GM19438 (cell line): ENCODE measurements around the gene YES1.
"Not testable (repeated sequence)": the region's sequence is repeated elsewhere in the genome, so short reads cannot be mapped to it uniquely, and the experiment has no call there.

ENCODE experiments used
- ATAC-seq: cut with Tn5 transposase; IDR thresholded peaks from one replicate; pipeline ENCODE4 v1.9.1; 2021; ENCODE audit warnings: low read depth; ENCODE audit not compliant: unreplicated experiment

The YES1 gene

DNA sequence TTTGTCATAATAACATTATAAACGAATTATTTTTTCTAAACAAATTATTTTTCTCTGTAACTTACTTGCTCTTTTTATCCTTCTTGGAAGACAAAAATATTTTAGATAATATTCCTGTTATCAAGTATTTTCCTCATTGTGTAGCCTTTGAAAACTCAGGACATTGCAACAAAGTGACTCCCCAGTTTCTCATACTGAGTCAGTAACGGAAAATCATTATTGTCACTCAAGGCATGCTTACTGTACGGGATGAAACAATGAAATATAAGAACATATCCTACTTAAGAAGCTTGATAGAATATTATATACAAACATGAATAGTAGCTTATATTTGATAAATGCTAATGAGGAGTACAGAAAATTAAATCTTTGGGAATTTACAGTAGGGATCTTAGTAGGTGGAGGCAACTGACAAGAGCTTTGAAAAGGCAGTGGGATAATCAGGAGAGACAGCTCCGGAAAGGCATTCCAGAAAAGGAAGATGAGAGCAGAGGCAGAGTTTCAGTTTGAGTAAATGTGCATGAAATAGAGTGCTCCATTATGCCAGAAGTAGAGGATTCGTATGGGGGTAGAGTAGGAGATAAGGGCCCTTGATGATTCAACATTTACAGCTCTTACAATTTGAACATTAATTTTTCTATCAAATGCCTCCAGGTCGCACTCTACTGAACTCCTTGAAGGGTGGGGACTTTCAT, 14.0 kb upstream of the YES1 start:
- no peak for ATAC-seq

DNA sequence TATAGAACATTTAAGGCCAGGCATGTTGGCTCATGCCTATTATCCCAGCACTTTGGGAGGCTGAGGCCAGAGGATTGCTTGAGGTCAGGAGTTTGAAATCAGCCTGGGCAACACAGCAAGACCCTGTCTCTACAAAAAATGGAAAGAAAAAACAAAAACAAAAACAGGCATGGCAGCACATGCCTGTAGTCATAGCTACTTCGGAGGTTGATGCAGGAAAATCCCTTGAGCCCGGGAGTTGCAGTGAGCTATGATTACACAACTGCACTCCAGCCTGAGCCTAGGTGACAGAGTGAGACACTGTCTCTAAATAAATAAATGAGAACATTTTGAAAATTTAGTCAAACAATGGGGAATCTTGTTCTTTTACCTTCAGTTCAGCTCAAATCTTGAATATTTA, 12.1 kb upstream of the YES1 start:
- ATAC-seq: no peak

DNA sequence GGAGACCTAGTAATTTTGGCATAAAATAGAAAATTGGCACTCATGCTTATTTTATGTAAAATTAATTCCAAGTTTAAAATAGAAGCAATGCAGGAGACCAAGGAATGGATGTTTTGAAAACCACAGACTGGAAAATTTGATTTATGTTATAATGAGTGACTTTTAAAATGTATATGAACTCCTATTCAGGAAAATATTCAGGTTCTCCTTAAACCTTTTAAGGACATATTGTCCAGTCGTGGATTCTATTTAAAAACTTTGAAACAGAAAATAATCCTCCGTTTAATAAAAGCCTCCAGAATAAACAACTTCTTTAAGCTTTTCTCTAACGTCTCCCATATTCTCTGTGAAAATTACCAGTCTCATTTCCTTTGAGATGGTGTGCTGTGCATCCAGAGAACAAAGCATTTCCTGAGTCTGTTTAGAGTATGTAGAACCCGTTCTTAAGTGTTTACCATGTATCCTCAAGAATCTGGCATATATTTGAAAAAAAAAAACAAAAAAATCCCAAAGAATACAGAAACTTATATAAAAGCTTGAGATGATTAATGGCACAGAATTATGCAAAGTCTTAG, 8.6 kb upstream of the YES1 start:
- ATAC-seq: no peak

DNA sequence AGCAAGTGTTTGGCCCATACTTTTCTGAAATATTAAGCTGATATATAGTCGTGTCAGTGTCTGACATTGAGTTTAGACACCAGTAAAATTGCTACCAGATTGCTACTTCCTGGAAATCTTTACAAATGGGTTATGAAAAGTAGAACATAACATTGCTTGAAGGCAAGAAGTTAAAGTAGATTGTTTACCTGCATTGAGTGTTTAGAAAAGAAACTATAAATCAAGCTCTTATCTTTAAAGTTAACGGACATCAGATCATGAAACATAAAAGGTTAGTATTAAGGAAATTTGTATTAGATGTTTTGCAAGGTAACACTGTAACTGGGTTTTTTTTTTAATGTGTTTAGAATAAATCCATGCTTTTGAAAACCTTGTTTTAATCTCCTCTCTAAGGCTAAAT, 4.8 kb upstream of the YES1 start:
- no peak for ATAC-seq

DNA sequence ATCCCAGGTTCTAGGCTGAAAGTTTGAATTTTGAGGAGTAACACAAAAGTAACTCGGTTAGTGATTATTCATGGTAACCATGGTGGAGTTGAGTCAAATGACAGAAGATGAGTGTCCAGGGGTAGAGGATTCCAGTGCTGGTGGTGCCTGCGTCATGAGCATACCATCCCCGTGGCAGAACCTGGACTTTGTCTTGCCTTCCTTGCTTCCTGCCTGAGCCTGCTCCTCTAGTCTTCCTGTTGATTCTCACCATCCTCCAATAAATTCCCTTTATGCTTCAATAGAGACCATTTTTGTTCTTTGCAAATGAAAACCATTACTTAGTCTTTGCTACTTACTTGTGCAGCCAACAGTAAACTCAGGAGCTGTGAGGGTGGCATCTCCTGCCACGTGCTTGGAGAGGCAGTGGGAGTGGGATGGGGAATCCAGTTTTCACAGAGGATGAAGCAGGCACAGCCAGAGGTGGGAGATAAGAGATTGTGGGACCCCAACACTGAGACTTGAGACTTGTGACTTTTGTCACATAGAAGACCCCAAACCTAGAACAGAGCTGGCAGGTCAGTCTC, 4.1 kb upstream of the YES1 start:
- no peak for ATAC-seq

DNA sequence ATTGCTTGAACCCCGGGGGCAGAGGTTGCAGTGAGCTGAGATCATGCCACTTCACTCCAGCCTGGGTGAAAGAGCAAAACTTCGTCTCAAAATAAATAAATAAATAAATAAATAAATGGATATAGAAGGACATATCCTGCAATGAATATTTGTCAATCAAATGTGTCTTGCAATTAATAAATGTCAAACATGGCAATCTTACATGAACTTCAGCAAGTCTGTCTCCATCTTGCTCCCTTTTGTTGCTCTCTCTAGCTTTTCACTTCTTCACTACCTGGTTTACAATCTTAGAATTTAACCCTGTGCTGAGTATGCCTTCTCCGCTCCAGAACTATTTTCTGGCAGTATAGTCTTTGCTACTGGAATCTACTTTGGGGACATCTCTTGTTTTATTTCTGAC, 3.3 kb upstream of the YES1 start:
- no peak for ATAC-seq

DNA sequence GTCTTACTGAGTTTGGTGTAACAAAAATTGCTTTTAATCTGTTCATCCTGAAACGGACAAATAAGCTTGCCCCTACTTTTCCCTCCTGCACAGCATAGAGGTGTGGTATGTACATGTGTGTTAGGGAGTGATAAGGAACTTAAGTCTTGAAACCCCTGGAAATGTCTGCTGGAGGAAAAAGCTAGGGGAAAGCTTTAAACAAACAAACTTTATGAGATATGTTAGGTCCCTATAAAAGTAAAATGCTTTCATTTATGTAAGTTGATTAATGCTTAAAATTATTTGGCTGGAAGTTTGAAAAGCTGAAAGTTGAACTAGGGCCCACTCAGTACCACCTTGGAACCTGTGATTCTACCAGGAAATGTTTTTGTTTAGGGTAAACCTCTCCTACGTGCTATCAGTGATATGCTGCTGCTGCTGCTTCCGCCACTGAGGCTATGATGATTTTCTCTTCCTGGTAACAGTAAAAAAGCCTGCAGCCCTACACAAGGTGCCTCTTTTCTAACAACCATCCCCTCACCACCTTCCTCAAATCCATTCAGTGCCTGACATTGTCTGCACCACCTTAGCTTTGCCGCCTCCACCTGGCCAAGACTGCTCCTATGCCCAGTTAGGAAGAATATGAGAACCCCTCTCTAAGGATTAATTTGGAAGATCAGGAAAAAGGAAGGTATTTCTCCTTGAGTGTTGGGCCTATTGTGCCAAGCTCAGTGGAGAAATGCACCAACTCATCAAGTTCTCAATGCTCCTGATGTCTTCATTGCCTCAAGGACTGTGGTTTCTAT, 2.5 kb upstream of the YES1 start:
- no peak for ATAC-seq

DNA sequence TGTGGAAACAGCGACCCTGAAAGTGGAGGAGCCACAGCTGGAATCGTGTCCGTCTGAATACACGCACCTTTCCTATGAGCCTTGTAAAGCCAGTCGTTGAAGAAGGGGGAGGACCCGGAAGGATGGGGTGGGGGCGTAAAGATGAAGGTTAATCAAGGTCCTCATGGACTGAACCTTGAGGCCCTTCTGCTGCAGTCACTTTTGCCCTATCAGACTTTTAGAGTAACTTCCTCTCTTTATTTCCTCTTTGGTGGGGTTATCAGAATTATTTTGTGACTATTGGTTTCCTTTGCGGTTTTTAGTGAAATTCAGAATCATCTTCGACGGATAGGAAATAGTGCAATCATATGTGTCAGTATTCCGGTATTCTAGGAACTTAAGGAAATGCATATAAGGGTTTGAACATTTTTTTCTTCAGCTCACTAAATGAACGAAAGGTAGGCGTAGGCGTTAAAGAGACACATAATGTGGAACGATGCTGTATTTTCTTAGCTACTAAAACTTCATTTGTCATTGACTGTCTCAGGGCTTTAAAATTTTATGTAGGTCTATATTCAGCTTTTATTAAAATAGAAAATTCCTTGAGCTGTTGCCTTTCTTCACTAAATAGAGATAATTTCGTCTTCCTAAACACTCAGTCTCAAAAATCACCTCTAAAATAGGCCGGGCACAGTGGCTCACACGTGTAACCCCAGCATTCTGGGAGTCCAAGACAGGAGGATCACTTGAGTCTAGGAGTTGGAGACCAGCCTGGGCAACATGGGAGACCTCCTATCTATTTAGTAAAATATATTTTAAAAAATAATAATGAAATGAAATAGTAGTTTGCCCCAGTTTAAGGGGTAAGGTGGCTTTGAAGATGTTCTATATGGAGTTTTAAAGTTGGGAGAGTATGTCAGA, 1.4 kb upstream of the YES1 start:
- no peak for ATAC-seq

DNA sequence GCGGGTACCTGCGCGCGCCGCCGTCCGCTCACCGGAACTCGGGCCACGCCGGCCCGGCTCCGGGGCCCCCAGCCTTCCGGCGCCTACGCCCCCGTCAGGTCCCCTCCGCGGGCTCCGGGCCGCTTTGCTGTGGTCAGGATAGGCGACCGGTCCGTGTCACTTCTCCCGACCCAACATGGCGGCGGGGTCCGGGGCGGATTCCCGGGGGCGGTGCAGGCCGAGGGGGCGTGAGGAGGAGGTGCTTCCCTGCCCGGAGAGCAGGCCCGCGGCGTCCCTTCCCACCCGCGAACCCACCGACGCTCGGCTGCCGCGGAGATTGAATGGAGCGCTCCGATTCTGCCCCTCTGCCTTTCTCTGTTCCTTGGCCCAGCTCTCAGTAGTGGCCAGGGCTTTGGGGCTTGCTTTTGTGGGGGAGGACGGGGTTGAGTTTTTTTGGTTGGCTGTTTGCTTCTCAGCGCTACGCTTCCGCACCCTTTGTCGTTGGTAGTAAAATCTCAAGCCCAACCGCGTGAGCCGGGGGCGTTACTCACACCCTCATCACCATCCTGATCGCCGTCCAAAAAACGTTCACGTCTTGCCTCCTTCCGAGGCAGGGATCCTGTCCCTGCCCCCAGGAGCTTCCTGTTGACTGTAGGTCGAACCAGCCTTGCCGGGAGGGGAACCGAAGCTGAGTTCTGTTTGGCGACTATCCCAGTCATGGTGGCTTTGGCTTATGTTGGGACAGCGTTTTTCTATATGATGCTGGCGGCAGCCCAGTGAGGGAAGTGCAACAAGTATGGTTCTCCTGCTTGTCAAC, 532 bp upstream of the YES1 start:
- ATAC-seq: peak; percentile 49

DNA sequence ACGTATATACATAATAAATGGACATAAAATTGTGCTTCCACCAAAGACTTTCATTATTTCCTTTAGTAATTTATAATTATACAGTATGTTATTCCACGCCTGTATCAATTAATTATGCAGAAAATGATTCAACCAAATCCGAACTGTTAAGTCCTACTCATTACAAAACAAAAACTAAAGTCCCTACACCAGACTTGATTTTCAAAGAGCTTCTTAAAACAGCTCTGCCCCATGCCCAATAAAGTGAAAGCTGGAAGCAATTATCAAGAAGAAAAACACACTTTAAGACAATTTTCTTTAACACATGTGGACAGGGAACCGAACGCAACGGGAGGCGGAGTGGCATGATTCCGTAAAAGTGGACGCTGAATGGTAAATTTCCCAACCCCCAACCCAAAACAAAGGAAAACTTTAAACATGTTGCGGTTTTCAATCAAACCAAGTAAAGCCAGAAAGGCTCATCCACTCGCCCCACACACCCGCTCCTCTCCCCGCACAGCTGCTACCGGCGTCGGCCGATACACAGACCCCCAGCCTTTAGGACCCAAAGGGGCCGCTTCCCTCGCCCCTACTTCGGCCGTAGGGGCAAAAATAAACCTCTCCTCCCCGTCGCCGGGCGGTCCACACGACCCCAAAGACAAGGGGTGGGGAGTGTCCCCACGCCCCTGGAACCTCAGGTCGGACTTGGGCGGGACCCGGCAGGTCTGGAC, 705 bp downstream of the YES1 start:
- peak; percentile 8 for ATAC-seq

DNA sequence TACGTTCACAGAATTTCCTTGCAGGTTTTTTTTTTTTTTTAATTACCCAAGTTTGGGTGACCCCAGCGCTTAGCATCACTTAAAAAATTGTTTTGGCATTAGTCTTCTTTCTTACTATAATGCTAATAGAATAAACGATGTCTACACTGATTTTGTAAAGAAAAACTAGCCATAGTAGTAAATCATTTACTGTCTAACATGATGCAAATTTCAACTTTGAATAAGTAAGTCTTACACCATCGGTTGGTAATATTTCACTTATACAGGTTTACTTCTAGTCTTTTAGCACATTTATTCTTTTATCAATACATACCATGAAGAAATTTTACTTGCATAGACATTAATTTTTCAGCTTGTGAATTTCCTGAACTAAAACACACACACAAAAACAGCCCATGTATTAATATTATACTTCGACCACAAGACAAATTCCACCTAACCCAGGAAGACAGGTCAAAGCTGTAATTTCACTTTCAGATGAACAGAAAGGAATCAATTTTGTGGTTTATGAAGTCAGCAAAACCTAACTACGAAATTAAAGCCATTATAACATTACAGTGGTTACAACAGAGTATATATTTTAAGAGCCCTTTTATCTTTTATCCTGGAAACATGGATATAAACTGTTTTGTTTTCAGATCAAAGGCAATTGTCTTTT, 1.9 kb downstream of the YES1 start:
- ATAC-seq: peak; percentile 17

DNA sequence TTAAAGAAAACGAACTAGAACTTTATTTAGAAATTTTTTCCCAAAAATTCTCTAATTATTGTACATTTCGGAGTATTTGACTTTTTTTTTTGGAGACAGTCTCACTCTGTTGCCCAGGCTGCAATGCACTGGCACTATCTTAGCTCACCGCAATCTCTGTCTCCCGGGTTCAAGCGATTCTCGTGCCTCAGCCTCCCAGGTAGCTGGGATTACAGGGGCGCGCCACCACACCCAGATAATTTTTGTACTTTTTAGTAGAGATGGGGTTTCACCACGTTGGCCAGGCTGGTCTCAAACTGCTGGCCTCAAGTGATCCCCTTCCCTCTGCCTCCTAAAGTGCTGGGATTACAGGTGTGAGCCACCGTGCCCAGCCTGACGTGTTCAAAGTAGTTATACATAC, 2.8 kb downstream of the YES1 start:
- not testable (repeated sequence) for ATAC-seq

DNA sequence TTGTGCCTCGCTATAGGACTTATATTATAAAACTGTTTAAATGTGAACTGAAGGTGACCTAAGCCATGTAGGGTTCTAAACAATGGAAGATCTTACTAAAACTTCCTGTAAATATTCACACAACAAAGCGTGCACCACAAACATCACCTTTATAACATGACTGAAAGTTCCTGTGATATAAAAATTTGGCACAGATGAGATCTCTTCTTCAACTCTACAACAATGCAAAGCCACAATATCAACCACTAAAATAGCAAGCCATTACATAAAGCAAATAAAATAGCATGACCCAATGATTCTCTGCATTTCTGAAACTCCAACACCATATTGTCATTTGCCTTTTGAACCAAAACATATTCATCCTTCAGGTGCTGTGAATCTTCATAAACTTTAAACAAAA, 3.5 kb downstream of the YES1 start:
- ATAC-seq: no peak

DNA sequence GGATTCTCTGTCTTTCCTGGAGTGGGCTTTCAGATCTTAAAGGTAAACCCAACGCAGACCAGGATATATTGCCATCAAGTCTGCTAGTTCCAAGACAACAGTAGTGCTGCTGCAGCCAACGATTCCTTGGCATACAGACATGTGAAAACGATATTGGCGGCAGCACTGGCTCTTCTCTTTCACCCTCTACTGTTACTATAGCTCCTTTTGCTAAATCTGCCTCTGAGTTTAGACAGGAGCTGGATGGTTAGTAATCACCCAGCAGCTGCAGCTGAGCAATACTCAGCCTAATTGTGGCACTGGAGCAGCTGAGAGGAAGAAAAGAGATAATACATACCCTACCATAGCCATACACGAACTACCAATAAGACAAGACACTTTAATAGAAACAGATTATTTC, 4.0 kb downstream of the YES1 start:
- ATAC-seq: no peak

DNA sequence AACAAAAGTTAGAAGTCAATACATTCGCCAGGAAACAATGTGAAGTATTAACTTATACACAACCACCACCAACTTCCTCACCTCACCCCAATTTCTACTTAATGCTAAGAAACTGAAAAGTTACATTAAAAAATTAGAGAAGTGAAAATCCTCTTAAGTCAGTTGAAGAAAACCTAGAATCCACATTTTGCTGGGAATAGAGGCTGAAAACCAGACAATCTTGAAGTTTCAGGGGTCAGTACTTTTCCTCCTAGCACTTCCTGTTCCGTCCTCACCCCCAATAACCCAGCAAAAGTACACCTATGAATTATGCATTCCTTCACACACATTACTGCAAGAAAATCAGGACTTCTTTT, 6.3 kb downstream of the YES1 start:
- ATAC-seq: peak; percentile 49

DNA sequence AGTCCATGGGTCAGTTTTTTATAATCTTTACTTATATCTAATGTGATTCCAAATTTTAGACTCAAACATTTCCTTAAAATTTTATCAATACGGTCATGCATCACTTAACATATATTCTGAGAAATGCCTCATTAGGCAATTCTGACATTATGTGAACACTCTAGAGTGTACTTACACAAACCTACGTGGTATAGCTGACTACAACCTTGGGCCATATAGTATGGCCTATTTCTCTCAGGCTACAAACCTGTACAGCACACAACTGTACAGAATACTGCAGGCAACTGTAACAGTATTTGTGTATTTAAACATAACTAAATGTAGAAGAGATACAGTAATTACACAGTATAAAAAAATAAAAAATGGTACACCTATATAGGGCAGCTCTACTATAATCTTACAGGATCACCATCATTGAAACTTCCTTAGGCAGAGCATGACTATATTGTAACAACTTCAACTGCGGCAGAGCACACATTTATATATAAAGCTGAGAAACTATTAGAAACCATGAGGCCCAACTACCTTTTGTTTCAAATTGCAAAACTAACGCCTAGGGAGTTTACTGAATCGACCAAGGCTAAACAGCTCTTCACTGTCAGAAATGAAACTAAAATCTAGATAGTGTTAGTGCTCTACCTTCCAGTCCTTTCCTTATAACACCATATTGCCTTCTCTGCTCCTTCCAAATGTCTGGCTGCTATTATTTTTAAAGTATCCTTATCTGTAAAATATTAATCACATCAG, 6.9 kb downstream of the YES1 start:
- peak; percentile 41 for ATAC-seq

DNA sequence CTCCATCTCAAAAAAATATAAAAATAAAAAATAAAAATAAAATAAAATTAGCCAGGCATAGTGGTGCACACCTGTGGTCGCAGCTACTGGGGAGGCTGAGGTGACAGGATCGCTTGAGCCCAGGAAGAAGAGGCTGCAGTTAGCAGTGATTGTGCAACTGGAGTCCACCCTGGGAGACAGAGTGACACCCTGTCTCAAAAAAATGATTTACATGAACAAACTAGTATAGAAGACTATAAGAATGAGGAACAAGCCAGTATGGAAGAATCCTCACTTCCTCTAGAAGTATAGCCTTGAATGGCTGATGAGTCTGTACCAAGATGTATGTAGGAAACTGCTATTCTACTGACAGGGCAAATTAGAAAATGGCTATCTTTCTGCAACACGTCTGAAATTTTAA, 10.9 kb downstream of the YES1 start:
- no peak for ATAC-seq

DNA sequence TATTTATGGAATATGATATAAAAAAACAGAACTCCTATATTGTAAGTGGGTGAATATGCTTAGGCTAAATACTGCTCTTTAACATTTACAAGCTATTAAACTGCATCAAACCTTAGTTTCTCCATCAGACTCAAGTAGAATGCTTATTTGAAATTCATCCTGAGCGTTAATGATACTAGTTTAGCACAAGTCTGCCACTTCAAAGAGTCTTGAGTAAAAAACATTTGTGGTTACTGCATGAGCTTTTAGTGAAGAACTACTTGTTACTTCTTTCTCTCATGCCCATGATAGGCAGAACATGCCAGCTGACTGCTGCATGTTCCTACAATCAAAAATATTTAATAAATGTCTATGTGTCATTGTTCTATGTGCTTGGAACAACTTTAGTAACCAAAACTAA, 12.1 kb downstream of the YES1 start:
- ATAC-seq: no peak
